Spinal cord (tissue), 10 donors: ENCODE measurements around the gene BHLHE23. TPM values are rescaled to one million over a fixed set of nuclear protein-coding genes. Genes with fewer than 3 reads are reported as not detected.

ENCODE experiments used
- DNase-seq, 6 donors: peaks; one replicate each; pipeline versions ENCODE4 v3.0.0 to v3.0.0-alpha.2; 2013 to 2015; ENCODE audit warnings: low spot score in 6 of 6, low read depth in 4 of 6
- H3K27ac ChIP-seq: one replicate; pipeline ENCODE4 v1.5.1; 2013; ENCODE audit warnings: low read depth, low read length, control low read depth
- H3K27me3 ChIP-seq: one replicate; pipeline ENCODE4 v1.6.1; 2013; ENCODE audit warnings: low read length; ENCODE audit not compliant: control insufficient read depth, insufficient read depth
- H3K36me3 ChIP-seq: one replicate; pipeline ENCODE4 v1.6.1; 2013; ENCODE audit warnings: low read length; ENCODE audit not compliant: control insufficient read depth, insufficient read depth
- H3K4me1 ChIP-seq: one replicate; pipeline ENCODE4 v1.6.1; 2013; ENCODE audit warnings: low read length; ENCODE audit not compliant: control insufficient read depth, insufficient read depth
- H3K4me3 ChIP-seq: one replicate; pipeline ENCODE4 v1.5.1; 2013; ENCODE audit warnings: low read depth, low read length, control low read depth
- H3K9me3 ChIP-seq: one replicate; pipeline ENCODE4 v1.6.1; 2013; ENCODE audit warnings: low read length; ENCODE audit not compliant: control insufficient read depth, insufficient read depth
- WGBS: methylation state at CpG from one replicate; pipeline ENCODE4 v1.1.5; 2013; ENCODE audit warnings: missing lambda C conversion rate; ENCODE audit not compliant: insufficient coverage; 5-methylcytosine and 5-hydroxymethylcytosine counted together
- polyA plus RNA-seq, 2 donors: library from polyadenylated mRNA; unstranded; fragments of 120-200 nt; gene quantifications; one replicate each; pipeline ENCODE4 v1.2.1, GENCODE V29; 2013; ENCODE audit not compliant: insufficient read length in 2 of 2
- total RNA-seq, 2 donors: library from RNA; depleted of rRNA in 1 of 2; stranded (reverse); fragments of 120-200 nt in 1 of 2; fragments of >200 nt in 1 of 2; gene quantifications; one replicate each; pipeline versions ENCODE4 v1.2.3 to v1.2.4, GENCODE V29; 2013 to 2014
- donor health status: healthy.

BHLHE23 gene
- total and polyA plus RNA-seq, 4 donors: not detected

DNA sequence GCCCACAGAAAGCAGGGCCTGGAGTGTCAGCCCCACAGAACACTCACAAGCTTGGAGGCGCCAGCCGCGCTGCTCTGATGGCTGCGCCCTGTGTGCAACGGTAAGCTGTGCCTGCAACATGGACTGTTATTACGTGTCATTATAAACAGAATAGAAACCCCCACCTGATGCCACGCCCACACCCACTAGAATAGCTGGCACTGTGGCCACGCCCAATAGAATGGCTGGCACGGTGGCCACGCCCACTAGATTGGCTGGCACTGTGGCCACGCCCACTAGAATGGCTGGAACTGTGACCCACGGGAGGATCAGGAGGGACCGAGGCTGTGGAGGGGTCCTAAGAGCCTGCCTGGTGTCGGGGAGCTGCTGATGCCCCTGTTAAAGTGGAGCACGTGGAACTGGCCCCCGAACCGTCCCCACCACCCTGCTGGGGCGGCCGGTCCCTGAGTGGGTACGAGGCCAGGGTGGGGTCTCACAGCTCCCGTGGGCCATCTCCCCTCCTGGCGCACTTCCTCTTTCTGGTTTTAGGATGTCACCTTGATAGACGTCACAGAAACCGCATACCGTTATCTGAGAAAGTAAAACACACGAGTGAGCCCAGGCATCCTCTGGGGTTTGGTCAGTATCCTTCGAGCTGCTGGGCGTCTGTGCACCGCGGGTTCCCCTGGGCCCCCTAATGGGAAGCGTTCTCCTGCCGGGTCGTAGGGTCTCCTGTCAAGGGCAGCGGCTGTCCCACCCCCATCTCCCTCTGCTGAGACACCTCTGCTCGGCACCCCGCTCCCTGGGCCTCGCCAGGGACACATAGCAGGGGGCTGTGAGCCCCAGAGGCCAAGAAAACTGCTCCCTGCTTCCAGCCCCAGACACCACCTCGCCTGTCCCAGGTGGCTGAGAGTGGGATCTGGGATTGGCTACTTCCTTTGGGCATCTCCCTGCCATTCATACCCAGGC lies 28.9 kb downstream of the BHLHE23 start:
- no peak for DNase-seq
- Histone ChIP-seq H3K36me3 (no peaks in the 10 kb centered on the region), H3K27ac (no peak overlapping the region), H3K4me1 (peaks cover 59% of the 10 kb centered on the region), H3K9me3 (no peaks in the 10 kb centered on the region), H3K4me3 (no peak overlapping the region), H3K27me3 (peaks cover 72% of the 10 kb centered on the region)
- 80% methylated on average over 35 of the region's 38 CpGs for WGBS

DNA sequence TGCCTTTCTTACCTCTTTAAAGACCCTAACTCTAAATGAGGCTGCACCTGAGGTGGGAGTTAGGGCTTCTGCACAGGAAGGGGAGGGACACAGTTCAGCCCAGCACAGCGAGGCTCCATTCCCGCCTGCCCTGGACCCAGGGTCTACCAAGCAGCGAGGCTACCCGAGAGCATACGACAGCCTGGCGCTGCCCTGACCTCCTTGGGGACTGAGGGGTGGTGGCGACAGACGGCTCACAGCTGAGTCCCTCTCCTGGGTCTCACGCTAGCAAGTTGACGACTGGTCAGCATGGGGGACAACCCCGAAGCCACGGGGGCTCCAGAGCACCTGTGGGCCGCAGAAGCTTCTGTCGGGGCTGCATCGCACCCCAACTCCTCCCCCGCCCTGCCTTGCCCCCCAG lies 29.9 kb downstream of the BHLHE23 start:
- DNase-seq: no peak
- no peak overlapping the region for H3K4me3 ChIP-seq
- H3K27ac ChIP-seq: no peak overlapping the region
- H3K36me3 ChIP-seq: no peaks in the 10 kb centered on the region
- H3K27me3 ChIP-seq: peaks cover 72% of the 10 kb centered on the region
- peaks cover 61% of the 10 kb centered on the region for H3K4me1 ChIP-seq
- no peaks in the 10 kb centered on the region for H3K9me3 ChIP-seq
- 78% methylated on average over 11 of the region's 16 CpGs for WGBS

DNA sequence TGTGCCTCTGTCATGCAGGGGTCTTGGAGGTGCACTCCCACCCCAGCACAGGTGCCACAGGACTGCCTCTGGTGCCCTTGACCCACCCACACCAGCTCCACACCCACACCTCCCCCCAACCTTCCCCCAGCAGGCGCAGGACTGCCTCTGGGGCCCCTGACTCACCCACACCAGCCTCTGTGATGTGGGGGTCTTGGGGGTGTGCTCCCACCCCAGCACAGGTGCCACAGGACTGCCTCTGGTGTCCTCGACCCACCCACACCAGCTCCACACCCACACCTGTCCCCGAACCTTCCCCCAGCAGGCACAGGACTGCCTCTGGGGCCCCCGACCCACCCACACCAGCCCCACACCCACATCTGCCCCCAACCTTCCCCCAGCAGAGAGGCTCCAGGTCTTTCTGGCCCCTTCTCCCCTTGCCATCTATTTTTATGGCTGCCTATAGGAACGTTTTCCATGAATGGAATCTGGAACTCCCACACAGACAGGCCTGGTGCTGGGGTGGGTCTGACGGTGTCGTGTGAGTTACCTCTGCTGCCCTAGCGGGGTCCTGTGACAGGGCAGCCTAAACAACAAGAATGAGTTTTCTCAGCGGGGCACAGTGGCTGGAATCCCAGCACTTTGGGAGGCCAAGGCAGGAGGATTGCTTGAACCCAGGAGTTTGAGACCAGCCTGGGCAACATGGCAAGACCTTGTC lies 30.8 kb downstream of the BHLHE23 start:
- no peaks in the 10 kb centered on the region for H3K9me3 ChIP-seq
- H3K36me3 ChIP-seq: no peaks in the 10 kb centered on the region
- peaks cover 52% of the 10 kb centered on the region for H3K4me1 ChIP-seq
- WGBS: 78% methylated on average over 4 of the region's 9 CpGs
- H3K27ac ChIP-seq: no peak overlapping the region
- no peak for DNase-seq
- H3K4me3 ChIP-seq: no peak overlapping the region
- H3K27me3 ChIP-seq: peaks cover 66% of the 10 kb centered on the region

DNA sequence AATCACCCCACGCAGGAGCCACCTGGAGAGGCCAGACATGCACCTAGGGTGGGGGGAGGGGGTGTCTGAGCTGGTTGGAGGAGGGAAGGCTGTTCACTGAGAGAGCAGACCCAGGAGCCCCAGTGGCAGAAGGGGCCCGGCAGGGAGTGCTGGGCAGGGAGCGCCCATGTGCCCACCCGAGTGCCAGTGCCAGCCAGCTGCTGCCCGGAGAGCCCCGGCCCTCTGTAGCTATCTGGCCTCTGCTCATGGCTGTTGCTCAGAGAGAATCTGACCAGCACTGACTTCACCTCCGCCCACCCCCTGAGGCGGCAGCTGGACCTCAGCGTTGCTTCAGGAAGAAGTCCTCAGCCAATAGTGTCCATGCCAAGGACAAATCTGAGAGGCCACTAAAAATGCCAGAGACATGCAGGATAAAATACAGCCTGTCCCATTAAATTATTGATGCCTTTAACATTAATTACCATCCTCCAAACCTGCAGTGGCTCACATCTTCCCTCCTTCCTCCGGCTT lies 31.5 kb downstream of the BHLHE23 start:
- 57% methylated on average over 10 of the region's 10 CpGs for WGBS
- Histone ChIP-seq H3K27ac (no peak overlapping the region), H3K4me3 (no peak overlapping the region), H3K4me1 (peaks cover 46% of the 10 kb centered on the region), H3K36me3 (peaks cover 3% of the 10 kb centered on the region), H3K27me3 (peaks cover 67% of the 10 kb centered on the region), H3K9me3 (no peaks in the 10 kb centered on the region)
- no peak for DNase-seq

DNA sequence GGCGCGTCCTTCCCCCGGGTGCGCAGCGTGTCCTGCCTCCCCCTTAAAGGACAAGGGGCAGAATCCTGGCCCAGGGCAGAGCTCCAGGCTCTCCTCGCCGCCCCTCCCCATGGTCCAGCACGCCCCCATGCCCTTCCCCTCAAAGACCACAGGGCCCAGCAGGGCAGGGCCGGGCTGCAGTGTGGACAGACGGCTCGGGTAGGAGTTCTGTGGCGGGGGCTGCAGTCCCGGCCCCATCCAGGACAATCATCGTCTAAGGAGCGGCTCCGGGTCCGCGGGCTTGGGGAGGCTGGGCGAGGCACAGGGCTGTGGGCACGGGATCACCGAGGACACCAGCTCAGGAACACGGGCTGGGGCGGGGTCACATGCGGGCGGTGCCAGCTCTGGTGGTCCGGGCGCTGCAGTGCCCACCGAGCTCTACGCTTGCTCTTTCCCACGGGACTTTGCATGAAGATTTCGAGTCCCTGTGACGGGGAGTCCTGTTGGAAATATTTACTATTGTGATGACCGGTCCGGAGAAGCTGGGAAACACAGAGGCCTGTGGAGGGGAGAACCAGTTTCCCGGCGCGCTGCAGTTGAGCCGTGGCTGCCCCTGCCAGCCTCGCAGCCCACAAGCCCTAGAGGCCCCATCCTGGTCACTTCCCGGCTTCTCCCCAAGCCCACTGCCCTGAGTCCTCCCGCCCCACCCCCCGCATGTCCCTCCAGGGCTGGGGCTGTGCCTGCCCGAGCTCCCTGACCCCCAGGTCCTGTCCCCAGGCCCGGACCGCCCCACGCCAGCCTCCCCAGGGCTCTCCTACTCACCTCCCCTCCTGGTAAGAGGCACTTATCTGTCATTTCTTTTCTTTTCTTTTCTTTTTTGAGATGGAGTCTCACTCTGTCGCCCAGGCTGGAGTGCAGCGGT lies 33.7 kb downstream of the BHLHE23 start:
- Histone ChIP-seq H3K4me3 (no peak overlapping the region), H3K27me3 (peaks cover 46% of the 10 kb centered on the region), H3K9me3 (no peaks in the 10 kb centered on the region), H3K27ac (no peak overlapping the region), H3K36me3 (peaks cover 3% of the 10 kb centered on the region), H3K4me1 (peaks cover 35% of the 10 kb centered on the region)
- WGBS: 17% methylated on average over 46 of the region's 48 CpGs
- DNase-seq: no peak

DNA sequence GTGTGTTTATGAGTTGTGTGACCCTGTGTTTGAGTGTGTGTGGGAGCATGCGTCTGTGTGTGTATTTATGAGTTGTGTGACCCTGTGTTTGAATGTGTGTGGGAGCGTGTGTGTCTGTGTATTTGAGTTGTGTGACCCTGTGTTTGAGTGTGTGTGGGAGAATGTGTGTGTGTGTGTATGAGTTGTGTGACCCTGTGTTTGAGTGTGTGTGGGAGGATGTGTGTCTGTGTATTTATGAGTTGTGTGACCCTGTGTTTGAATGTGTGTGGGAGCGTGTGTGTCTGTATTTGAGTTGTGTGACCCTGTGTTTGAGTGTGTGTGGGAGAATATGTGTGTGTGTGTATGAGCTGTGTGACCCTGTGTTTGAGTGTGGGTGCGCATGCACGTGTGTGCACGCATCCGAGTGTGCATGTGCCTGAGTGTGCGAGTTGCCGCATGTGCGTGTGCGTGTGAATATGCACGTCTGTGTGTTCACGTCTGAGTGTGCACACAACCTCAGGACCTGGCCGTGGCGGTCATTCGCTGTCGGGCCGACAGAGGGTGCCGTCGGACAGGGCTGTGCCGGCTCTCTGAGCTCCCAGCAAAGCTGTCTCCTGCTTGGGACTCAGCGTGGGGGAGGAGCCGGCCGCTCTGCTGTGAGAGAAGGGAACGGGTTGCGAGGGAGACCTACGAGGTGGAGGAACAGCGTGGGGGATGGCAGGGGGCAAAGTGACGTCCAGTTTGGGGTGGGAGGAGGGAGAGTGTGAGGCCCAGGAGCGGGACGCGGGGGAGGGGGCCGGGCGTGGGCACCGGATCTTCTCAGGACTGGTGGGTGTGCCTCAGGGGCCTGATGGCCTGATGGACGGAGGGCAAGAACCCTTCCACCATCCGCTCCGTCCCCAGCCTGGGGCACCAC lies 34.6 kb downstream of the BHLHE23 start:
- WGBS: 4% methylated on average over 38 of the region's 38 CpGs
- H3K36me3 ChIP-seq: peaks cover 3% of the 10 kb centered on the region
- H3K9me3 ChIP-seq: no peaks in the 10 kb centered on the region
- peaks cover 45% of the 10 kb centered on the region for H3K27me3 ChIP-seq
- no peak overlapping the region for H3K27ac ChIP-seq
- peak in 5 of 6 donors; percentile 57 to 93 (median 66) for DNase-seq
- peaks cover 35% of the 10 kb centered on the region for H3K4me1 ChIP-seq
- no peak overlapping the region for H3K4me3 ChIP-seq

- Histone ChIP-seq H3K4me3 (no peak overlapping the region), H3K27ac (no peak overlapping the region), H3K27me3 (peaks cover 39% of the 10 kb centered on the region), H3K4me1 (peaks cover 35% of the 10 kb centered on the region), H3K36me3 (peaks cover 3% of the 10 kb centered on the region), H3K9me3 (no peaks in the 10 kb centered on the region)
- no peak for DNase-seq
- WGBS: 79% methylated on average over 10 of the region's 10 CpGs
Measured at GRCh38 chr20:62971211-62971949, 35.4 kb downstream of the BHLHE23 start.
